ENCODE measurements around the gene MRPL14.
A peak's percentile ranks its signal among the peaks of the same experiment; 100 is the strongest.

Gene MRPL14

GRCh38 chr6:44073612-44074438, 53.4 kb downstream of the MRPL14 start:
- Histone ChIP-seq H4K20me1 (ENCODE audit: insufficient read depth, low read length) (no peaks in the 10 kb centered on the region), H3K4me2 (ENCODE audit: low read length) (peak overlapping the region; percentile 99), H3K4me1 (ENCODE audit: low read length) (peaks cover 65% of the 10 kb centered on the region), H3K4me3 (ENCODE audit: low read length) (peak overlapping the region; percentile 78), H3K36me3 (replicated peaks; ENCODE audit: low read depth, low read length) (peaks cover 3% of the 10 kb centered on the region), H3K9ac (ENCODE audit: low read length) (peak overlapping the region; percentile 68), H3K27me3 (ENCODE audit: low read depth, low read length) (peaks cover 9% of the 10 kb centered on the region; the same call in 1 of the 2 replicates), H3K27ac (ENCODE audit: low read length) (peak overlapping the region; percentile 40), H3K79me2 (ENCODE audit: low read length) (peaks cover 9% of the 10 kb centered on the region), H3K9me3 (ENCODE audit: insufficient read depth, low read length) (no peaks in the 10 kb centered on the region), H2AFZ (ENCODE audit: low read depth, low read length) (0 out of 2 replicates have a peak overlapping the region, but pooled peaks have one; percentile 7)
- TF ChIP-seq CTCF (IDR thresholded peaks at IDR 0.05; ENCODE audit: low read depth, low read length) (peak; percentile 29), EZH2phosphoT487 (IDR thresholded peaks at IDR 0.05; ENCODE audit: low read depth) (no peak)

GRCh38 chr6:44072959-44073611, 54.2 kb downstream of the MRPL14 start:
- Histone ChIP-seq H3K27ac (ENCODE audit: low read length) (peak overlapping the region; percentile 40), H3K9ac (ENCODE audit: low read length) (peak overlapping the region; percentile 69), H3K4me2 (ENCODE audit: low read length) (peak overlapping the region; percentile 99), H3K4me3 (ENCODE audit: low read length) (peak overlapping the region; percentile 78), H3K9me3 (ENCODE audit: insufficient read depth, low read length) (no peaks in the 10 kb centered on the region), H3K27me3 (ENCODE audit: low read depth, low read length) (peaks cover 9% of the 10 kb centered on the region; the same call in 1 of the 2 replicates), H2AFZ (ENCODE audit: low read depth, low read length) (peak overlapping the region; percentile 68; the same call in 1 of the 2 replicates), H3K79me2 (ENCODE audit: low read length) (peaks cover 9% of the 10 kb centered on the region), H4K20me1 (ENCODE audit: insufficient read depth, low read length) (no peaks in the 10 kb centered on the region), H3K4me1 (ENCODE audit: low read length) (peaks cover 58% of the 10 kb centered on the region), H3K36me3 (replicated peaks; ENCODE audit: low read depth, low read length) (peaks cover under 1% of the 10 kb centered on the region)
- TF ChIP-seq EZH2phosphoT487 (IDR thresholded peaks at IDR 0.05; ENCODE audit: low read depth) = no peak
- TF ChIP-seq CTCF (IDR thresholded peaks at IDR 0.05; ENCODE audit: low read depth, low read length) = no peak

DNA sequence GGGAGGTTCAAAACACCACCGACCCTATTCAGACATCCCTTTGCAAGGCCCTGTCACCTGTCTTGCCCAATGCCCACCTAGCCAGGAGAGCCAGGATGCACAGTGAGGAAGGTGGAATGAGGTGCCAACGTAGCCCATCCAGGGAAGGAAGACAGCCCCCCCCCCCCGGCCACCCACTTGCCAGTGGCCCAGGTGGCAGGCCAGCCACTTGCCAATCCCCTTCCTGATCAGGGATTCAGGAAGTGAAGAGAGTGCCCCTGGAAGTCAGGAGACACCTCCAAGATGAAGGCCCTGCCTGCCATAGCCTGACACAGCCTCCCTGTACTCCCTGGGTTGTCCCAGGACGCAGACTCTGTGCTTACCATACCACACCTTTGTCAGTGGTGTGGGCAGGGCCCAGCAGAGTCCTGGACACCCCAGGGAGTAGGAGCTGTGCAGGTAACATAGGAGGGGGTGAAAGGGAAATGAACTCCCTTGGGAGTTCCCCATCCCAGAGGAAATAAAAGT, 54.7 kb downstream of the MRPL14 start:
- H3K4me3 ChIP-seq (ENCODE audit: low read length) = peak overlapping the region; percentile 78
- H3K4me1 ChIP-seq (ENCODE audit: low read length) = peaks cover 52% of the 10 kb centered on the region
- H3K27ac ChIP-seq (ENCODE audit: low read length) = peak overlapping the region; percentile 38

More for the DNA sequence above, 54.7 kb downstream of the MRPL14 start:
- Histone ChIP-seq H3K36me3 (replicated peaks; ENCODE audit: low read depth, low read length) (no peaks in the 10 kb centered on the region), H3K9ac (ENCODE audit: low read length) (peak overlapping the region; percentile 69), H3K4me2 (ENCODE audit: low read length) (peak overlapping the region; percentile 78), H3K79me2 (ENCODE audit: low read length) (peaks cover 9% of the 10 kb centered on the region), H2AFZ (ENCODE audit: low read depth, low read length) (no peak overlapping the region), H4K20me1 (ENCODE audit: insufficient read depth, low read length) (no peaks in the 10 kb centered on the region), H3K9me3 (ENCODE audit: insufficient read depth, low read length) (no peaks in the 10 kb centered on the region), H3K27me3 (ENCODE audit: low read depth, low read length) (peaks cover 9% of the 10 kb centered on the region; the same call in 1 of the 2 replicates)
- TF ChIP-seq CTCF (IDR thresholded peaks at IDR 0.05; ENCODE audit: low read depth, low read length) = no peak
- TF ChIP-seq EZH2phosphoT487 (IDR thresholded peaks at IDR 0.05; ENCODE audit: low read depth) = no peak

Data from OCI-LY3 (cell line).